Esophagus squamous epithelium (tissue), 5 donors: Measurements from ENCODE around the gene GGCT. TPM values are rescaled to one million over a fixed set of nuclear protein-coding genes. Genes with fewer than 3 reads are reported as not detected.
"Not testable (repeated sequence)": the region's sequence is repeated elsewhere in the genome, so short reads cannot be mapped to it uniquely, and the experiment has no call there.

Experiments used
- DNase-seq: peaks from one replicate; lab custom pipeline; 2025; lab: John Stamatoyannopoulos, UW
- H3K27ac ChIP-seq, 4 donors: fragments of 200-600 bp; sonication (generic); one replicate each; pipeline ENCODE4 v1.5.1; 2016 to 2019; ENCODE audit warnings: mild to moderate bottlenecking in 1 of 4
- H3K27me3 ChIP-seq, 4 donors: fragments of 200-600 bp; sonication (generic); 1 replicate in 3 of 4; 2 replicates in 1 of 4; pipeline versions ENCODE4 v1.5.1 to v1.6.0; 2017 to 2021; ENCODE audit warnings: antibody characterized with exemption in 1 of 4
- H3K36me3 ChIP-seq, 3 donors: fragments of 200-600 bp; sonication (generic); one replicate each; pipeline ENCODE4 v1.5.1; 2016 to 2019
- H3K4me1 ChIP-seq, 3 donors: fragments of 200-600 bp; sonication (generic); one replicate each; pipeline ENCODE4 v1.5.1; 2017 to 2019
- H3K4me3 ChIP-seq, 4 donors: fragments of 200-600 bp; sonication (generic); 1 replicate in 3 of 4; 2 replicates in 1 of 4; pipeline ENCODE4 v1.5.1; 2016 to 2019; ENCODE audit warnings: mild to moderate bottlenecking in 2 of 4, moderate library complexity in 1 of 4
- H3K9me3 ChIP-seq, 3 donors: fragments of 200-600 bp; sonication (generic); one replicate each; pipeline ENCODE4 v1.5.1; 2016 to 2019
- CTCF ChIP-seq, 6 experiments: fragments of 450-650 bp in 4 of 6; fragments of 200-600 bp in 2 of 6; sonication (generic) in 2 of 6; IDR thresholded peaks; one replicate each; pipeline ENCODE4 v1.5.1; 2016 to 2019; ENCODE audit warnings: antibody characterized with exemption in 6 of 6, mild to moderate bottlenecking in 4 of 6, moderate library complexity in 4 of 6
- POLR2A ChIP-seq, 4 donors: fragments of 450-650 bp; IDR thresholded peaks; one replicate each; pipeline ENCODE4 v1.6.1; 2017; ENCODE audit warnings: antibody characterized with exemption in 4 of 4, mild to moderate bottlenecking in 4 of 4, moderate library complexity in 3 of 4
- WGBS, 2 donors: methylation state at CpG; one replicate each; pipeline ENCODE4 v1.1.5; 2018; 5-methylcytosine and 5-hydroxymethylcytosine counted together
- intact Hi-C: fragments of 100-400 bp; cut with DNase I; formaldehyde crosslinking; loops from one replicate; pipeline ENCODE4 v1.15.0; 2022
- total RNA-seq, 4 donors: library from RNA; depleted of rRNA; stranded (reverse); fragments of >200 nt; gene quantifications; one replicate each; pipeline ENCODE4 v1.1.0, GENCODE V29; 2016
- donor health status: DM: yes; HTN: yes; CAD: no.

The GGCT gene
- total RNA-seq, 4 donors from 2014 or later: 42.3 to 74.9 (median 63.9) TPM

GRCh38 chr7:30528779-30529178 is 24.1 kb upstream of the GGCT start:
- Histone ChIP-seq H3K27me3 (no peaks in the 10 kb centered on the region), H3K36me3 (no peaks in the 10 kb centered on the region), H3K9me3 (no peaks in the 10 kb centered on the region), H3K4me1 (no peaks in the 10 kb centered on the region), H3K27ac (no peak overlapping the region), H3K4me3 (no peak overlapping the region)
- TF ChIP-seq CTCF (IDR thresholded peaks at IDR 0.05): no peak
- no peak for TF ChIP-seq POLR2A (IDR thresholded peaks at IDR 0.05)
- intact Hi-C loops: no loop called here
- no peak for DNase-seq

GRCh38 chr7:30527297-30527696 is 22.7 kb upstream of the GGCT start:
- H3K27ac ChIP-seq, H3K4me3 ChIP-seq, H3K4me1 ChIP-seq, DNase-seq, intact Hi-C loops, H3K27me3 ChIP-seq, H3K36me3 ChIP-seq, H3K9me3 ChIP-seq: not testable (repeated sequence)
- WGBS, 2 donors: 71 to 88% methylated on average over 1 of the region's 1 CpG

DNA sequence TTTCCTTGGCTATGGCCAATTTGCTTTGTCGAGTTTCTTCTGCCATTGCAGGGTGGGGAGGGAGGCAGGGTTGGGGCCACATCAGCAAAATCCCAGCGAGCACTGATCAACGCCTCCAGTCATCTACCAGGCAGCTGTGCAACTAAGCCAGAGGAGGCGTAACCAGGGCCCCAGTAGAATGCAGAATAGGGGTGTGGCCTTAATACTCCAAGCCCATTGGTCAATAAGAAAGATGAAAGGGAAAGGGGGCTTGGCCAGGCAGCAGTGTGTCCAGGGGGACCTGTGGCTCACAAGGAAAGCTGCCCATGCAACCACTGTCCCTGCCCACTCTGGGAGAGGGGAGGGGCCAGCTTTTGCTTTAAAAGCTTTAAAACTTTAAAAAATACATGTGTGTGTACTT is 21.5 kb upstream of the GGCT start:
- Histone ChIP-seq H3K27me3 (no peaks in the 10 kb centered on the region), H3K9me3 (no peaks in the 10 kb centered on the region), H3K4me1 (peaks cover 1 to 7% (median 6%) of the 10 kb centered on the region in 3 donors), H3K36me3 (no peaks in the 10 kb centered on the region), H3K27ac (no peak overlapping the region), H3K4me3 (no peak overlapping the region)
- TF ChIP-seq POLR2A (IDR thresholded peaks at IDR 0.05): no peak
- TF ChIP-seq CTCF (IDR thresholded peaks at IDR 0.05): no peak
- DNase-seq: no peak
- WGBS, 2 donors: 100% methylated on average over 1 of the region's 4 CpGs; no CpG with 5 or more reads in 1 of the 2 donors
- intact Hi-C loops: no loop called here

DNA sequence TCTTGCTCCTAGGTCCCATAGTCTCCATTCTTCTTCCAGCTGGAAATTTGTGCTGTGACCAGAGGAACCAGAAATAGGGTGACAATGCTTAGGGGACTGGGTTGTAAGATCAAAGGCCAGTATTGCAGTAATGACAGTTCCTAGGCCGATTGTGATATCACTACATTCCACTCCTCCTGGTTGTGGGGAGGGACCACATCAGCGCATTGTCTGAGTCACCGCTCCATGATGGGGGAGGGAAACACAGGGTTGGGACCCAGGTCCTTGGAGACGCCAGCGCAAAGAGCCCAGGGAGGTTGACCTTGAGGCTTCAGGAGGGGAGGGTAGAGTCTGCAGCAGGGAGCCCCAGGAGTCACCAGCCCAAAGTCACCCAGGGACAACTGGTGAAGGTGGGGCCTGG is 20.8 kb upstream of the GGCT start:
- Histone ChIP-seq H3K27ac (no peak overlapping the region), H3K9me3 (no peaks in the 10 kb centered on the region), H3K4me1 (peaks cover 4 to 14% (median 6%) of the 10 kb centered on the region in 3 donors), H3K27me3 (no peaks in the 10 kb centered on the region), H3K36me3 (no peaks in the 10 kb centered on the region), H3K4me3 (no peak overlapping the region)
- DNase-seq: no peak
- intact Hi-C loops: no loop called here
- TF ChIP-seq POLR2A (IDR thresholded peaks at IDR 0.05): no peak
- no peak for TF ChIP-seq CTCF (IDR thresholded peaks at IDR 0.05)
- 75 to 100% methylated on average over 1 to 3 of the region's 5 CpGs for WGBS, 2 donors

DNA sequence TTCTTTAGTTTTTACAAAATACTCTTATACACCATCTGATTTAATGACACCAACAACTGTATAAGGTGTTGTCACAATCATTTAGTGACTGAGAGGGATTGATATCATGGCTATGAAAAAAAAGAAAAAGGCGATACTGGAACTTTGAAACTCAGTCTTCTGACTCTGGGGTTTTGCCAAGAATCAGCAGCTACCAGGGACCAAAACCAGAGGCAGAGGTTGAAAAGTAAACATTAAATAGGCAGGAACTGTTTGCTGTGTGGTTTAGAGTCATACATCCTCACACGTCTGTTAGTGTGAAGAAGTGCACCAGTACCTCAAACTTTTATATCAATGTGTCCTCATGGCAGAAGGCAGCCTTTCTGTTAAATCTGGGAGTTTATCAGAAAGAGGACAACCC is 19.9 kb upstream of the GGCT start:
- no peak overlapping the region for H3K27ac ChIP-seq
- DNase-seq: no peak
- H3K4me1 ChIP-seq: peaks cover 6 to 23% (median 6%) of the 10 kb centered on the region in 3 donors
- no peaks in the 10 kb centered on the region for H3K27me3 ChIP-seq
- intact Hi-C loops: no loop called here
- H3K36me3 ChIP-seq: no peaks in the 10 kb centered on the region
- H3K4me3 ChIP-seq: no peak overlapping the region
- TF ChIP-seq POLR2A (IDR thresholded peaks at IDR 0.05): no peak
- no peak for TF ChIP-seq CTCF (IDR thresholded peaks at IDR 0.05)
- 76 to 79% methylated on average over 2 of the region's 2 CpGs for WGBS, 2 donors
- H3K9me3 ChIP-seq: no peaks in the 10 kb centered on the region

DNA sequence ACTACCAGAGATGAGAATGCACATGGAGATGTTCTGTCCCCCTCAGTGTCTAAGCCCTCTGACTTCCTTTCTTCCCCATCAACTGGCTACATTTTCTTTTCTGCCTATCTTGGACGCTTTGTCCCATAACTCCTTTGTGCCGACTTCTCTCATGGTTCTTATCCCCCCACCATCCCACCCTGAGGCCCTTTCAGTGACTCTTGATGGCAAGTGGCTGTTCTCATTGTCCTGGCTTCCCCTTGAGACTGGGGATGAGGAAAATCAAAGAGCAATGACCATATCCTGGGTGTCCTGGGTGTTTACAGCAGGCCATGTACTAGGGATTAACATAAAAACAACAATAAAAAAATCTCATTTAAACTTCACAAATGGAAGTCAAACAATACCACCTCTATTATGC is 18.8 kb upstream of the GGCT start:
- intact Hi-C loops: no loop called here
- no peaks in the 10 kb centered on the region for H3K36me3 ChIP-seq
- H3K9me3 ChIP-seq: no peaks in the 10 kb centered on the region
- no peak overlapping the region for H3K4me3 ChIP-seq
- H3K27ac ChIP-seq: no peak overlapping the region
- peaks cover 6 to 34% (median 13%) of the 10 kb centered on the region in 3 donors for H3K4me1 ChIP-seq
- no peak for TF ChIP-seq POLR2A (IDR thresholded peaks at IDR 0.05)
- TF ChIP-seq CTCF (IDR thresholded peaks at IDR 0.05): no peak
- no peaks in the 10 kb centered on the region for H3K27me3 ChIP-seq
- WGBS, 2 donors: 71 to 92% methylated on average over 1 to 2 of the region's 2 CpGs
- DNase-seq: no peak
